Measurements from ENCODE around the gene CRELD2.

The CRELD2 gene

GRCh38 chr22:49887702-49888101, 30.7 kb upstream of the CRELD2 start:
- DNase-seq, result no peak

- DNase-seq, result no peak
Observed at GRCh38 chr22:49889071-49889470, 29.4 kb upstream of the CRELD2 start.

- no peak for DNase-seq
Observed at GRCh38 chr22:49892226-49892899, 26.1 kb upstream of the CRELD2 start.

GRCh38 chr22:49893025-49893424, 25.4 kb upstream of the CRELD2 start:
- DNase-seq, result no peak

- DNase-seq, result no peak
Observed at GRCh38 chr22:49894322-49895054, 23.9 kb upstream of the CRELD2 start.

- DNase-seq, result no peak
Observed at GRCh38 chr22:49896201-49896600, 22.2 kb upstream of the CRELD2 start.

GRCh38 chr22:49897015-49897684, 21.3 kb upstream of the CRELD2 start:
- DNase-seq, result no peak

- no peak for DNase-seq
Observed at GRCh38 chr22:49899530-49899929, 18.9 kb upstream of the CRELD2 start.

GRCh38 chr22:49900441-49901230, 17.8 kb upstream of the CRELD2 start:
- no peak for DNase-seq

- DNase-seq, result no peak
Observed at GRCh38 chr22:49901457-49901856, 17.0 kb upstream of the CRELD2 start.

- no peak for DNase-seq
Observed at GRCh38 chr22:49903322-49904039, 15.0 kb upstream of the CRELD2 start.

- DNase-seq, result no peak
Observed at GRCh38 chr22:49904040-49904369, 14.4 kb upstream of the CRELD2 start.

GRCh38 chr22:49905465-49905864, 13.0 kb upstream of the CRELD2 start:
- no peak for DNase-seq

GRCh38 chr22:49906071-49906798, 12.2 kb upstream of the CRELD2 start:
- DNase-seq, result no peak

GRCh38 chr22:49906799-49907290, 11.6 kb upstream of the CRELD2 start:
- no peak for DNase-seq

GRCh38 chr22:49907807-49908206, 10.6 kb upstream of the CRELD2 start:
- DNase-seq, result no peak

GRCh38 chr22:49909476-49910205, 8.8 kb upstream of the CRELD2 start:
- DNase-seq, result no peak

- DNase-seq, result no peak
Observed at GRCh38 chr22:49910229-49911155, 7.9 kb upstream of the CRELD2 start.

- no peak for DNase-seq
Observed at GRCh38 chr22:49911881-49912625, 6.4 kb upstream of the CRELD2 start.

Data from retina (tissue), 1 donor.